ENCODE results near the gene PSORS1C1. TPM values are rescaled to one million over a fixed set of nuclear protein-coding genes. Genes with fewer than 3 reads are reported as not detected.

PSORS1C1 gene
- total RNA-seq, 6 experiments from 2014 or later: 0.07 to 0.42 TPM; not detected in 4

DNA sequence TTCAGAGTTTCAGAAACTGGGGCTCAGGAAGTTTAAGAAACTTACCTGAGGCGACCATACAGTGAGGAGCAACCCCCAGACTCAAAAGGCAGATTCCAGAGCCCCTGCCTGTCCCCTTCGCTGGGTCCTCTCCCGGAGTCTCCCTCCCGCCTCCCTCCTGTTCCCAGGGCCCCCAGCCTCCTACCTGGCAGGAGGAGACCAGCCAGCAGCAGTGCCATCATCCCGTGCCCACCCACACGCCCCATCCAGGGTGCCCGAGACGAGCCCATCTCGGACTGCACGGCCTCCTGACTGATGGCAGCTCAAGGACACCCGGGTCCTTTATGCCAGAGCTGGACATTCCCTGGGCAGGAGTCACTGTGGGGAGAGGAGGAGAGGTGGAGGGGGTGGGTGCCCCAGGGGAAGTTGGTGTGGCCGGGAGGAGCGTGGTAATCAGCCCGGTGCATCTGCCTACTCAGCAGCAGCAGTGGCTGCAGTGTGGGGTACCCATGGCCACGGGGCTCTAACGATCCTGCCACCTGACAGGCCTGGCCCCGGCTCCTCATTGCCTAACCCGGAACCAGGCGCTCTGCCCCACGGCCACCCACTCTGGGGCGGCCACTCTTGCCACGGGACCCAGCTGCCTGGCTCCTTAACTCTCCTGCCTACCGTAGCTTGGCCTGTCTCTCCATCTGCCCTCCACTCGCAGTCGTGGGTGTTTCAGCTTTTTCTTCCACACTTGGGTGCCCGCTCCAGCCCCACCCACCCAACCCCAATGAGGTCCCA is 5.7 kb downstream of the PSORS1C1 start, which contains the start of gene CDSN:
Gene CDSN, minus strand, starts transcription at position 296 of the 765 bp plus-strand sequence. Its CDS starts 27 bp downstream, at position 269.
- 60% methylated on average over 14 of the region's 26 CpGs for WGBS (ENCODE audit: insufficient coverage, low coverage, low lambda C conversion rate, missing lambda C conversion rate)
- H3K27ac ChIP-seq: no peak within 1 kb of the TSS
- no peaks in the 10 kb centered on the region for H3K36me3 ChIP-seq
- H3K9me3 ChIP-seq: no peaks in the 10 kb centered on the region
- no peaks in the 10 kb centered on the region for H3K4me1 ChIP-seq
- H3K4me3 ChIP-seq: no peak within 1 kb of the TSS
- intact Hi-C loops (cut with DNase I): no loop called here
- no peaks in the 10 kb centered on the region for H3K27me3 ChIP-seq
- DNase-seq (no peak), ATAC-seq (no peak)
- no peak for TF ChIP-seq POLR2A (IDR thresholded peaks at IDR 0.05)
- TF ChIP-seq, protein P1, sequence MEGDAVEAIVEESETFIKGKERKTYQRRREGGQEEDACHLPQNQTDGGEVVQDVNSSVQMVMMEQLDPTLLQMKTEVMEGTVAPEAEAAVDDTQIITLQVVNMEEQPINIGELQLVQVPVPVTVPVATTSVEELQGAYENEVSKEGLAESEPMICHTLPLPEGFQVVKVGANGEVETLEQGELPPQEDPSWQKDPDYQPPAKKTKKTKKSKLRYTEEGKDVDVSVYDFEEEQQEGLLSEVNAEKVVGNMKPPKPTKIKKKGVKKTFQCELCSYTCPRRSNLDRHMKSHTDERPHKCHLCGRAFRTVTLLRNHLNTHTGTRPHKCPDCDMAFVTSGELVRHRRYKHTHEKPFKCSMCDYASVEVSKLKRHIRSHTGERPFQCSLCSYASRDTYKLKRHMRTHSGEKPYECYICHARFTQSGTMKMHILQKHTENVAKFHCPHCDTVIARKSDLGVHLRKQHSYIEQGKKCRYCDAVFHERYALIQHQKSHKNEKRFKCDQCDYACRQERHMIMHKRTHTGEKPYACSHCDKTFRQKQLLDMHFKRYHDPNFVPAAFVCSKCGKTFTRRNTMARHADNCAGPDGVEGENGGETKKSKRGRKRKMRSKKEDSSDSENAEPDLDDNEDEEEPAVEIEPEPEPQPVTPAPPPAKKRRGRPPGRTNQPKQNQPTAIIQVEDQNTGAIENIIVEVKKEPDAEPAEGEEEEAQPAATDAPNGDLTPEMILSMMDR (IDR thresholded peaks at IDR 0.05): no peak

DNA sequence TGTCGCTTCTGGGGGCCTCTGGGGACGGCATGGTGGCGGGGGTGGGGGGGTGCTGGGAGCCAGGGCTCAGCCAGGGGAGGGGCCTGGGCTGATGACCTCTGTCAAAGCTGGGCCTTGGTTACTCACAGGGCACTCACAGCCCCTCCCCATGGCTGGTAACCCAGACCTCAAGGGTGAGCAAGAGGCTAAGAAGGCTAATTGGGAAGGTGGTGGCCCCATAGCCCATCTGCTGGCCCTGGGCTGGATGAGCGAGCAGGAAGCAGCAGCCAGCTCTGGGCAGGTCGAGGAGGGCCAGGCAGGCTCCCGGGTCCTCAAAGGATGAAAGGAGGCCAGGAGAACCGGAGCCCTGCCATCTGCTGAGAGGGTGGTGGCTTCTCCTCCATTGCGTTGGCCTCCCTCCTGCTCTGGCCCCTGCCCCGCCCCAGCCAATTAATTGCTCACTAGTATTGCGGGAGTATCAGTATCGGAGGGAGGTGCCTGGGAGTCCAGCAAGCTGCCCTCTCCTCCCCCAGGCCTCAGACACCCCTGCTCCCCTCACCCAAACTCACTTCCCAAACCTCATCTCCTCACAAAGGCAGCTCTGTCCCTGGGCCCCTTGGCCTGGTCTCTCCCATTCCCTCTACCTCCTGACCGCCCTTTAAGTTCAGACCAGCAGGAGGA is 6.7 kb downstream of the PSORS1C1 start:
- Histone ChIP-seq H3K27ac (no peak overlapping the region), H3K4me1 (no peaks in the 10 kb centered on the region), H3K27me3 (no peaks in the 10 kb centered on the region), H3K9me3 (no peaks in the 10 kb centered on the region), H3K36me3 (no peaks in the 10 kb centered on the region), H3K4me3 (no peak overlapping the region)
- intact Hi-C loops (cut with DNase I): no loop called here
- no peak for TF ChIP-seq POLR2A (IDR thresholded peaks at IDR 0.05)
- TF ChIP-seq, protein P1 (IDR thresholded peaks at IDR 0.05): no peak
- DNase-seq: no peak
- no peak for ATAC-seq
- WGBS (ENCODE audit: insufficient coverage, low coverage, low lambda C conversion rate, missing lambda C conversion rate): 82% methylated on average over 7 of the region's 12 CpGs

DNA sequence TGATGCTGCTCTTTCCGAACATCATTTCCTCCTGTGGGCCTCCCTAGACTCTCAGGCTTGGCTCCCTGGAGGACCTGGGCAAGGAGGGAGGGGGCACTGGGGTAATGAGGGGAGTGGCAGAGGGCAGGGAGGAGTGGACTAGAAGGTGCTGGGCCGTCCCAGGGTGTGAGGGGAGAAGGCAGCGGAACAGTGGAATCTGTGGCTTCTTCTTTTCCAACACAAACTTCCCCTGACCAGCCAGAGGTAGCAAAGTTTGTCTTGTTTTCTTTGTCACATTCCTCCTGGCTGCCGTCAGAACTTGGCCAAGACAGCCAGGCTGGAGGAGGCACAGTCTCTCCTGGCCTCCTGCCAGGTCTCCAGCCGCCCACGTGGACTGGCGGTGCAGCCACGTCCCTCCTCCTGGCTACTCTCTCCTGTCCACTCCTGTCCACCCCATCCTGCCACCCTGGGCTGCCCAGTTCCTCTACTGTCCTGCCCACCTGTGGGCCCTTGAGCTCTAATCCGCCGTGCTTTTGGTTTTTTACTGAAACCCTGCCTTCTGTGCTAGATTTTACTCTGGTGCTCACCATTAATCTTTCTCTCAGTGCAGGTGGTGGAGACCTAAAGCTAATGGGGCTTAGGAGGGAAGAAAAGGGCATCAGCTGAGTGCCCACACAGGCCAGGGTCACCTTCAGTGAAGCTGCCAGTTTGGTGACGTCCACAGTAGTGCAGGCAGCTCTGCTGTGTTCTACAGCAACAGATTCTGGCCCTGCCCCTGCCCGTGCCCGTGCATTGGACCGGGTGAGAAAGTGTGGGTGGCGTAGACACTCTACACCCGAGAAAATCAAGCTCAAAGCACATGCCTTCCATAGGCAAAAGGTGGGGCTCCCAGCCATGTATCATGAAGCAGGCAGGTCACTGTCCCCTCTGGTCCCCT is 8.4 kb downstream of the PSORS1C1 start:
- intact Hi-C loops (cut with DNase I): no loop called here
- ATAC-seq: peak; percentile 54 to 79 (median 60)
- peak overlapping the region in 1 of 3 donors; percentile 13 for H3K27ac ChIP-seq

DNA sequence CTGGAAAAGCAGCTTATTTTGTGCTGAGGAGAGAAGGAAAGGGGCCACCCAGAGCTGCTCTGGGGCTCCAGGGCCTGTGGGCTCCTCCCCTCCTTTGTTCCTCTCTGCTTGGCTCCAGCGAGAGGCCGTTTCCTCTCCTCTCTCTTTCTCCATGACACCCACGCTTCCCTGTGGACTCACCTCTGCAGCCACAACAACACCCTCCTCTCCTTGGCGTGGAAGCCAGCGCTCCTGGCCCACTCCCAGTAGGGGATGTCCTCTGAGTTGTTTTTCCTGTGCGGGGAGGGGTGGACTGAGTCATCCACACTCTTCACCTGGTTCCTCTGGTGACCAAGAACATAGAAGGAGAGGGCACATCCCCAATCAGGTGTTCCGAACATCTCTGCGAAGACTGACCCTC is 10.6 kb downstream of the PSORS1C1 start:
- TF ChIP-seq POLR2A (IDR thresholded peaks at IDR 0.05): no peak
- TF ChIP-seq, protein P1 (IDR thresholded peaks at IDR 0.05): no peak
- Histone ChIP-seq H3K4me3 (no peak overlapping the region), H3K27ac (no peak overlapping the region), H3K4me1 (no peaks in the 10 kb centered on the region), H3K27me3 (no peaks in the 10 kb centered on the region), H3K9me3 (no peaks in the 10 kb centered on the region), H3K36me3 (no peaks in the 10 kb centered on the region)
- DNase-seq (peak in 1 of 3 donors; percentile 35), ATAC-seq (peak in 1 of 4 donors; percentile 42)
- 60% methylated on average over 6 of the region's 8 CpGs for WGBS (ENCODE audit: insufficient coverage, low coverage, low lambda C conversion rate, missing lambda C conversion rate)
- intact Hi-C loops (cut with DNase I): no loop called here

More for the DNA sequence above, 8.4 kb downstream of the PSORS1C1 start:
- no peaks in the 10 kb centered on the region for H3K27me3 ChIP-seq
- no peaks in the 10 kb centered on the region for H3K9me3 ChIP-seq
- 50% methylated on average over 14 of the region's 16 CpGs for WGBS (ENCODE audit: insufficient coverage, low coverage, low lambda C conversion rate, missing lambda C conversion rate)
- H3K36me3 ChIP-seq: no peaks in the 10 kb centered on the region
- H3K4me3 ChIP-seq: no peak overlapping the region
- H3K4me1 ChIP-seq: no peaks in the 10 kb centered on the region
- no peak for TF ChIP-seq POLR2A (IDR thresholded peaks at IDR 0.05)
- TF ChIP-seq, protein P1 (IDR thresholded peaks at IDR 0.05): no peak
- peak in 1 of 3 donors; percentile 78 for DNase-seq
